Measurements from ENCODE around the gene MYLK3. TPM values are rescaled to one million over a fixed set of nuclear protein-coding genes. Genes with fewer than 3 reads are reported as not detected.

MYLK3 gene
- total and polyA plus RNA-seq, 2 of the 4 experiments (the other 2 are of a cell fraction), result under 0.01 to 0.03 TPM

GRCh38 chr16:46714797-46715591 is 33.1 kb downstream of the MYLK3 start:
- Histone ChIP-seq H3K4me3 (ENCODE audit: insufficient read depth, low read depth, low read length) (no peak overlapping the region), H3K14ac (replicated peaks; ENCODE audit: low read depth, low read length) (no peak overlapping the region), H2BK15ac (ENCODE audit: low read depth, low read length) (no peak overlapping the region), H3K23ac (ENCODE audit: low read depth, low read length) (no peak overlapping the region), H3K27me3 (ENCODE audit: control insufficient read depth, insufficient read depth, low read length) (no peaks in the 10 kb centered on the region), H2AK5ac (ENCODE audit: low read depth, low read length) (no peak overlapping the region), H2AFZ (replicated peaks; ENCODE audit: low read length, poor library complexity) (no peak overlapping the region), H3K4me1 (ENCODE audit: control insufficient read depth, insufficient read depth, low read length) (no peaks in the 10 kb centered on the region), H3K27ac (ENCODE audit: insufficient read depth, low read length) (no peak overlapping the region), H3K9me1 (ENCODE audit: insufficient read depth, low read length) (no peaks in the 10 kb centered on the region), H3K4me2 (ENCODE audit: low read depth, low read length) (no peak overlapping the region), H4K5ac (ENCODE audit: low read depth, low read length) (no peak overlapping the region), H3K9me3 (ENCODE audit: control insufficient read depth, insufficient read depth, low read length) (no peaks in the 10 kb centered on the region), H4K8ac (ENCODE audit: low read depth in 2 of 2, low read length in 2 of 2) (no peak overlapping the region), H3K36me3 (ENCODE audit: control insufficient read depth, insufficient read depth, low read length) (no peaks in the 10 kb centered on the region), H3K9ac (ENCODE audit: low read depth, low read length) (no peak overlapping the region), H2BK5ac (ENCODE audit: low read depth, low read length, poor library complexity, severe bottlenecking) (no peak overlapping the region), H4K91ac (ENCODE audit: insufficient read depth, low read depth, low read length) (no peak overlapping the region), H2BK20ac (ENCODE audit: low read depth, low read length) (no peak overlapping the region), H3K18ac (ENCODE audit: low read depth, low read length) (no peak overlapping the region), H3K4ac (ENCODE audit: low read depth, low read length) (no peak overlapping the region), H3K56ac (ENCODE audit: extremely low read depth, insufficient read depth, low read length) (no peak overlapping the region), H2BK120ac (ENCODE audit: low read depth, low read length) (no peak overlapping the region), H2AK9ac (replicated peaks; ENCODE audit: low read depth, low read length, poor library complexity) (no peak overlapping the region), H3K79me1 (ENCODE audit: low read depth in 1 of 2, low read length in 2 of 2) (no peaks in the 10 kb centered on the region), H4K20me1 (ENCODE audit: insufficient read depth, low read length) (no peaks in the 10 kb centered on the region)
- CTCF ChIA-PET, result no interaction called here
- DNase-seq (no peak), ATAC-seq (ENCODE audit: low read depth) (no peak)
- intact Hi-C loops (cut with micrococcal nuclease) (no loop called here), in situ Hi-C loops (cut with MboI; ENCODE audit: low sequenced_read_pairs) (no loop called here), dilution Hi-C loops (cut with HindIII; ENCODE audit: low sequenced_read_pairs, unreplicated experiment) (no loop called here)
- TF ChIP-seq RCOR1 (IDR thresholded peaks at IDR 0.05; ENCODE audit: insufficient replicate concordance, low read length) (no peak), FOS (IDR thresholded peaks at IDR 0.05; ENCODE audit: low read depth, low read length) (no peak), MXI1 (IDR thresholded peaks at IDR 0.05; ENCODE audit: borderline replicate concordance, low read depth, low read length) (no peak), POLR2A (IDR thresholded peaks at IDR 0.05; ENCODE audit: low read depth, low read length) (no peak), MAZ (IDR thresholded peaks at IDR 0.05; ENCODE audit: borderline replicate concordance, low read depth, low read length) (no peak)
- no CpG with 5 or more reads among the region's 7 CpGs for WGBS, 2 experiments (ENCODE audit: extremely low coverage in 2 of 2, insufficient read length in 1 of 2)
- POLR2A ChIA-PET (ENCODE audit: unreplicated experiment), result no interaction called here
- no TSS peak for BruUV-seq (replicated peaks)
